ENCODE measurements around the gene PSMD8. TPM values are rescaled to one million over a fixed set of nuclear protein-coding genes. Genes with fewer than 3 reads are reported as not detected.
"Not testable (repeated sequence)": the region's sequence is repeated elsewhere in the genome, so short reads cannot be mapped to it uniquely, and the experiment has no call there.

The PSMD8 gene
- total and polyA plus RNA-seq, 10 donors = 39.0 to 144 (median 81.9) TPM

DNA sequence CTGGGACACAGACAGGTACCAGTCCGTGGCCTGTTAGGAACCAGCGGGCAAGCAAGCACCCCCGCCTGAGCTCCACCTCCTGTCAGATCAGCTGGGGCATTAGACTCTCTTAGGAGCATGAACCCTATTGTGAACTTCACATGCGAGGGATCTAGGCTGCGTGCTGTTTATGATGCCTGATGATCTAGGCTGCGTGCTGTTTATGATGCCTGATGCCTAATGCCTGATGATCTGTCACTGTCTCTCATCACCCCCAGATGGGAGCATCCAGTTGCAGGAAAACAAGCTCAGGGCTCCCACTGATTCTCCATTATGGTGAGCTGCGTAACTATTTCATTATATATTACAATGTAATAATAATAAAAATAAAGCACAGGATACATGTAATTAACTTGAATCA is 48.1 kb downstream of the PSMD8 start:
- Histone ChIP-seq H3K4me3 (no peak overlapping the region), H3K4me1 (peaks cover 6 to 79% (median 25%) of the 10 kb centered on the region in 6 donors), H3K36me3 (peaks cover 0 to 36% (median 0%) of the 10 kb centered on the region in 6 donors), H3K27me3 (replicated peaks in 1 of 7) (peaks cover 0 to 5% (median 0%) of the 10 kb centered on the region in 7 donors), H3K9me3 (no peaks in the 10 kb centered on the region), H3K27ac (no peak overlapping the region)
- WGBS, 5 donors = 83 to 93% (median 92%) methylated on average over 2 to 7 of the region's 7 CpGs
- TF ChIP-seq POLR2A (IDR thresholded peaks at IDR 0.05) (no peak), POLR2AphosphoS5 (IDR thresholded peaks at IDR 0.05) (no peak)
- TF ChIP-seq, protein P1, sequence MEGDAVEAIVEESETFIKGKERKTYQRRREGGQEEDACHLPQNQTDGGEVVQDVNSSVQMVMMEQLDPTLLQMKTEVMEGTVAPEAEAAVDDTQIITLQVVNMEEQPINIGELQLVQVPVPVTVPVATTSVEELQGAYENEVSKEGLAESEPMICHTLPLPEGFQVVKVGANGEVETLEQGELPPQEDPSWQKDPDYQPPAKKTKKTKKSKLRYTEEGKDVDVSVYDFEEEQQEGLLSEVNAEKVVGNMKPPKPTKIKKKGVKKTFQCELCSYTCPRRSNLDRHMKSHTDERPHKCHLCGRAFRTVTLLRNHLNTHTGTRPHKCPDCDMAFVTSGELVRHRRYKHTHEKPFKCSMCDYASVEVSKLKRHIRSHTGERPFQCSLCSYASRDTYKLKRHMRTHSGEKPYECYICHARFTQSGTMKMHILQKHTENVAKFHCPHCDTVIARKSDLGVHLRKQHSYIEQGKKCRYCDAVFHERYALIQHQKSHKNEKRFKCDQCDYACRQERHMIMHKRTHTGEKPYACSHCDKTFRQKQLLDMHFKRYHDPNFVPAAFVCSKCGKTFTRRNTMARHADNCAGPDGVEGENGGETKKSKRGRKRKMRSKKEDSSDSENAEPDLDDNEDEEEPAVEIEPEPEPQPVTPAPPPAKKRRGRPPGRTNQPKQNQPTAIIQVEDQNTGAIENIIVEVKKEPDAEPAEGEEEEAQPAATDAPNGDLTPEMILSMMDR (IDR thresholded peaks at IDR 0.05 in 8 of 11, conservative IDR thresholded peaks at IDR 0.05 in 3 of 11) = no peak
- DNase-seq = no peak
- intact Hi-C loops (cut with DNase I; ENCODE audit: low total_unique reads) = no loop called here

GRCh38 chr19:38424272-38424671 is 49.9 kb downstream of the PSMD8 start:
- Histone ChIP-seq H3K4me1 (peaks cover 0 to 60% (median 12%) of the 10 kb centered on the region in 6 donors), H3K36me3 (peaks cover 0 to 32% (median 0%) of the 10 kb centered on the region in 6 donors), H3K9me3 (no peaks in the 10 kb centered on the region), H3K27ac (no peak overlapping the region), H3K27me3 (replicated peaks in 1 of 7) (peaks cover 0 to 5% (median 0%) of the 10 kb centered on the region in 7 donors), H3K4me3 (peak overlapping the region in 1 of 8 donors; percentile 43)
- 80 to 98% (median 90%) methylated on average over 2 to 5 of the region's 5 CpGs for WGBS, 5 donors
- DNase-seq = no peak
- intact Hi-C loops (cut with DNase I; ENCODE audit: low total_unique reads) = no loop called here
- TF ChIP-seq, protein P1 (IDR thresholded peaks at IDR 0.05 in 8 of 11, conservative IDR thresholded peaks at IDR 0.05 in 3 of 11) = no peak
- TF ChIP-seq POLR2AphosphoS5 (IDR thresholded peaks at IDR 0.05) (no peak), POLR2A (IDR thresholded peaks at IDR 0.05) (no peak)

DNA sequence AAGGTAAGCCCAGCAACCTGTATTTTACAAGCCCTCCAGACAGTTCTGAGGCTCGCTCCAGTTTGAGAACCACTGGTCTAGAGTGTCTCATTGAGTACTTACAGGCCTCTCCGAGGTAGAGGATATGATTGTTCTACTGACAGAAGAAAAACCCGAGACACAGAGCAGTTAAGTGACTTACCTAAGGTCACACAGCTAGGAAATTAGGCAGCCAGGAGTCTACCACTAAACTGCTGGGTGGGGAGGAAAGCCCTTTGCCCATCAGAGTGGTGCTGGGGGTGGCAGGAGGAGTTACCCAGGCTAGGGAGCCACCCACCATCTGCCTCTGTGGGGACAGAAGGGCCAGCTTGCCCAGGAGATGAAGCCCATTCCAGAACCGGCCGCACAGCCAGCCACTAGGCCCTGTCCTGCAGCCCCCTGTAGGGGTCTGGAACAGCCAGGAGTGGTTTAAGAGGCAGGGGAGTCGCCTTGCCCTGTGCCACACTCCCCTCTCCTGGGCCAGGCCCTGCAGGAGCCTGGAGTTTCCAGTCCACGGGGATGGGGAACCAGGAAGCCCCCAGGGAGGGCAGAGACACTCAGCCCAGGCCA is 50.9 kb downstream of the PSMD8 start:
- peak overlapping the region in 7 of 8 donors; percentile 29 to 59 (median 43) for H3K4me3 ChIP-seq
- H3K36me3 ChIP-seq = peaks cover 0 to 23% (median 0%) of the 10 kb centered on the region in 6 donors
- no peak for DNase-seq
- WGBS, 5 donors = 68 to 85% (median 75%) methylated on average over 3 to 7 of the region's 7 CpGs
- peaks cover 0 to 8% (median 0%) of the 10 kb centered on the region in 7 donors for H3K27me3 ChIP-seq (replicated peaks in 1 of 7)
- H3K9me3 ChIP-seq = no peaks in the 10 kb centered on the region
- peaks cover 0 to 51% (median 12%) of the 10 kb centered on the region in 6 donors for H3K4me1 ChIP-seq
- intact Hi-C loops (cut with DNase I; ENCODE audit: low total_unique reads) = no loop called here
- TF ChIP-seq POLR2AphosphoS5 (IDR thresholded peaks at IDR 0.05) (no peak), POLR2A (IDR thresholded peaks at IDR 0.05) (no peak)
- TF ChIP-seq, protein P1 (IDR thresholded peaks at IDR 0.05 in 8 of 11, conservative IDR thresholded peaks at IDR 0.05 in 3 of 11) = no peak
- peak overlapping the region in 6 of 8 donors; percentile 58 to 93 (median 70) for H3K27ac ChIP-seq

DNA sequence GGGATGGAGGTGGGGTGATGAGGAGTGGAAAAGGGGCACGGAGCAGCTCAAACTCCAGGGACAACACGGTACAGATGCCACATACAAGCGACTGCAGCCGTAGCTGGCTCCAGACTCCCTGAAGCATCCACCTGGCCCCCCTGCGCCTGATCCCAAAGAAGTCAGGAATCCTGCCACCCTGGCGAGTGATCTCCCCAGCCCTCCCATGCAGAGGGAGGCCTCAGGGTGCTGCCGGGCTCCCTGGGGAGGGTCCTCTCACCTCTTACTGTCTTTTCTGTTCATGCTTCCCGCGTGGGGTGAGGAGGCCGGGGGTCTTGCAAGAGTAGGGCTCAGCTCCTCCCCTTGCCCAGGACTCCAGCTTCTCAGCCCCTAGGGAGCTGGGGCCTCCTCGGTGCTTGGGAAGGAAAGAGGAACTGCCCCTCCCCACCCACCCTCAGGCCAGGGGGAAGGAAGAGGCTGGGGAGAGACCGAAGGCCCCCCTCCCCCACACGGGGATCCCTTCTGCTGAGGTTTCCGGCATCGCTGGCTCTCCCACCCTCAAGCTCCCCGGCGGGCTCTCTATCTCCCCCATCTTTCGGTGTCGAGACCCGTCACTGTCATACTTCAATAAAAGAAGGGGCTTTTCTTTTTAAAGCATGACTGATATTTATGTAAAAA is 51.6 kb downstream of the PSMD8 start, which contains the start of gene RASGRP4:
RASGRP4 (minus strand) TSS at position 410 of the 657 bp plus-strand sequence; CDS start at position 282, 128 bp downstream.
- H3K27me3 ChIP-seq (replicated peaks in 1 of 7) = peaks cover 0 to 10% (median 0%) of the 10 kb centered on the region in 7 donors
- peaks cover 0 to 17% (median 0%) of the 10 kb centered on the region in 6 donors for H3K36me3 ChIP-seq
- peak within 1 kb of the TSS in 6 of 8 donors; percentile 58 to 93 (median 70) for H3K27ac ChIP-seq
- 11 to 23% (median 14%) methylated on average over 18 to 20 of the region's 20 CpGs for WGBS, 5 donors
- H3K4me3 ChIP-seq = peak within 1 kb of the TSS; percentile 4 to 59 (median 40)
- peaks cover 0 to 50% (median 12%) of the 10 kb centered on the region in 6 donors for H3K4me1 ChIP-seq
- H3K9me3 ChIP-seq = no peaks in the 10 kb centered on the region
- peak; percentile 89 for DNase-seq
- TF ChIP-seq, protein P1 (IDR thresholded peaks at IDR 0.05 in 8 of 11, conservative IDR thresholded peaks at IDR 0.05 in 3 of 11) = no peak
- TF ChIP-seq POLR2AphosphoS5 (IDR thresholded peaks at IDR 0.05) = peak in 1 of 3 donors; percentile 43
- intact Hi-C loops (cut with DNase I; ENCODE audit: low total_unique reads) = no loop called here

GRCh38 chr19:38427035-38427677 is 52.8 kb downstream of the PSMD8 start:
- H3K36me3 ChIP-seq; H3K9me3 ChIP-seq; intact Hi-C loops (cut with DNase I; ENCODE audit: low total_unique reads); DNase-seq; H3K27ac ChIP-seq; H3K4me3 ChIP-seq: not testable (repeated sequence)
- H3K4me1 ChIP-seq = peaks cover 0 to 41% (median 12%) of the 10 kb centered on the region in 6 donors
- H3K27me3 ChIP-seq (replicated peaks in 1 of 7) = peaks cover 0 to 18% (median 0%) of the 10 kb centered on the region in 7 donors
- WGBS, 5 donors = 57 to 78% (median 61%) methylated on average over 12 to 17 of the region's 17 CpGs

Data from spleen (tissue), 11 donors.